ENCODE measurements around the gene NTRK3.

The NTRK3 gene

GRCh38 chr15:88256279-88257230 lies at the start of gene NTRK3:
Gene NTRK3 (minus strand): TSS chr15:88256739. CDS start chr15:88256153, 586 bp downstream.
- DNase-seq: peak; percentile 65

GRCh38 chr15:88303395-88303794 lies 46.9 kb upstream of the NTRK3 start:
- DNase-seq: no peak

GRCh38 chr15:88302373-88302772 lies 45.8 kb upstream of the NTRK3 start:
- DNase-seq: no peak

- DNase-seq: no peak
These were observed 44.8 kb upstream of the NTRK3 start for GRCh38 chr15:88301311-88301710.

- no peak for DNase-seq
These were observed 44.3 kb upstream of the NTRK3 start for GRCh38 chr15:88300861-88301260.

GRCh38 chr15:88300089-88300488 lies 43.5 kb upstream of the NTRK3 start:
- no peak for DNase-seq

- no peak for DNase-seq
These were observed 43.0 kb upstream of the NTRK3 start for GRCh38 chr15:88299497-88299896.

GRCh38 chr15:88288661-88289060 lies 32.1 kb upstream of the NTRK3 start:
- no peak for DNase-seq

GRCh38 chr15:88288206-88288605 lies 31.7 kb upstream of the NTRK3 start:
- DNase-seq: no peak

GRCh38 chr15:88284318-88284998 lies 27.9 kb upstream of the NTRK3 start:
- DNase-seq: no peak

GRCh38 chr15:88282614-88283013 lies 26.1 kb upstream of the NTRK3 start:
- no peak for DNase-seq

GRCh38 chr15:88276821-88277410 lies 20.4 kb upstream of the NTRK3 start:
- DNase-seq: no peak

GRCh38 chr15:88275804-88276203 lies 19.3 kb upstream of the NTRK3 start:
- no peak for DNase-seq

- peak; percentile 84 for DNase-seq
These were observed 18.3 kb upstream of the NTRK3 start for GRCh38 chr15:88274553-88275460.

- DNase-seq: no peak
These were observed 15.9 kb upstream of the NTRK3 start for GRCh38 chr15:88272421-88272820.

GRCh38 chr15:88269356-88270062 lies 13.0 kb upstream of the NTRK3 start:
- DNase-seq: no peak

- no peak for DNase-seq
These were observed 11.2 kb upstream of the NTRK3 start for GRCh38 chr15:88267720-88268119.

- DNase-seq: no peak
These were observed 9.6 kb upstream of the NTRK3 start for GRCh38 chr15:88266170-88266569.

GRCh38 chr15:88264622-88265021 lies 8.1 kb upstream of the NTRK3 start:
- DNase-seq: no peak

GRCh38 chr15:88262064-88262463 lies 5.5 kb upstream of the NTRK3 start:
- DNase-seq: peak; percentile 88

- DNase-seq: peak; percentile 72
These were observed 1.6 kb upstream of the NTRK3 start for GRCh38 chr15:88258093-88258641.

Measured in islet precursor cell (in vitro differentiated cells).